Hematopoietic multipotent progenitor cell treated with erythropoietin and hydrocortisone succinate and interleukin-3 and kit ligand, for 17 days (in vitro differentiated cells): ENCODE measurements around the gene TMEM44.
A peak's percentile ranks its signal among the peaks of the same experiment; 100 is the strongest.

Experiments used
- DNase-seq: peaks from one replicate; pipeline ENCODE4 v3.0.0-alpha.2; 2015; ENCODE audit warnings: low spot score

TMEM44 gene

DNA sequence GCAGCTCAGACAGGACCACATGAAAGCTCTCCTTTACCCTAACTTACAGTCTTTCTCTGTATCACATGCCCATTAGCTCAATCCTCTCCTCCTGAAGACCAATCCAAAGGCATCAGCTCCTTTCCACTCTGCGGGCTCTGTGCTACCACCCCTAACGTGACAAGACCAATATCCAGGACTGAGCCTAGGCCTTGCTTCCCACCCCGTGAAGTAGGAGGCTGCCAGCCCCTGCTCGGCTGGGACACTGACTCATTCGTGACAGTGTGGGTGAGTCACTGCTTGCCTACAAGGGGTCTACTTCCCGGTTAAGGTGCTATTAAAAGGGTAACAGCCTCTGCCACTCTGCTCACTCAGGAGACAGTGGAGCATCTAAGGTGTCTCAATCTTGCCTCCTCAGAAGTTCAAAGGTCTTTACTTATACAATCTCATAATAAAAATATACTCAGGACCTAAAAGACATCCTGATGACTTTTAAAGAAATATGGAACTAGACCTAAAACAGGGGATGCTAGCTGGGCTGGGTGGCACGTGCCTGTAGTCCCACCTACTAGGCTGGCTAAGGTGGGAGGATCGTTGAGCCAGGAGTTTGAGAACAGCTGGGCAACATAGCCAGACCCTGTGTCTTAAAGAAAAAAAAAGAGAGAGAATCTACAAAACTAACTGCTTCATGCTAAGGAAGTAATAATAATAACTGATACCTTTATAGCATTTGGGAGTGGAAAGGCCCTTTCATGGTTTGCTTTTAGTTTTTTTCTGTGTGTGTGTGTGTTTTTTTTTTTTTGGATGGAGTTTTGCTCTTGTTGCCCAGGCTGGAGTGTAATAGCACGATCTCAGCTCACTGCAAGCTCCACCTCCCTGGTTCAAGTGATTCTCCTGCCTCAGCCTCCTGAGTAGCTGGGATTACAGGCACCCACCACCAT lies 55.0 kb downstream of the TMEM44 start:
- DNase-seq = no peak

DNA sequence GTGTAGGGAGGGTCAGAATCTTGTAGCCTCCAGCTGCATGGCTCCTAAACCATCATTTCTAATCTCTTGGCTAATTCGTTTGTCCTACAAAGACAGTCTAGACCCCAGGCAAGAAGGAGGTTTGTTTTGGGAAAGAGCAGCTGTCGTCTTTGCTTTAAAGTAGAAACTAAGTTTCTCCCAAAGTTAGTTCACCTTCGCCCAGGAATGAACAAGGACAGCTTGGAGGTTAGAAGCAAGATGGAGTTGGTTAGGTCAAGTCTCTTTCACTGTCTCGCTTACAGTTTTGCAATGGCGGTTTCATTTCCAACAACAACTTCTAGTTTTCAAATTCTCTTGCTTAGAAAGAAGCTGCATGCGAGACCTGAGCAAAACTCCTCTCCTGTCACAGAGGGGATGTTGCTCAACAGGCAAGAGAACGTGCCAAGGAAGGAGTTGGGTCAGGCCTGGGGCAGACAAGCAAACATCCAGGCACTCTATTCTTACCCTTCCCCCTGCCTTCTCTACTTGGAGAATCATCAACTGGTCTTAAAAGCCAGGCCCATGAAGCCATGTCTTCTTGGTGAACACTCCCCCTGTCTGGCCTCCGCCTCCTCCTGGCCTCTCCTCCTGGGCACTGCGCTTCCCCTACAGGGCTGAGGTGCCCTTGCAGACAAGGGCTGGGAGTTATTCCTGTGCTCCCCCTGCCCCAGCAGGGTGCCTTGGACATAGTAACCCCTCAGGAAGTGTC lies 57.6 kb downstream of the TMEM44 start:
- DNase-seq = no peak

DNA sequence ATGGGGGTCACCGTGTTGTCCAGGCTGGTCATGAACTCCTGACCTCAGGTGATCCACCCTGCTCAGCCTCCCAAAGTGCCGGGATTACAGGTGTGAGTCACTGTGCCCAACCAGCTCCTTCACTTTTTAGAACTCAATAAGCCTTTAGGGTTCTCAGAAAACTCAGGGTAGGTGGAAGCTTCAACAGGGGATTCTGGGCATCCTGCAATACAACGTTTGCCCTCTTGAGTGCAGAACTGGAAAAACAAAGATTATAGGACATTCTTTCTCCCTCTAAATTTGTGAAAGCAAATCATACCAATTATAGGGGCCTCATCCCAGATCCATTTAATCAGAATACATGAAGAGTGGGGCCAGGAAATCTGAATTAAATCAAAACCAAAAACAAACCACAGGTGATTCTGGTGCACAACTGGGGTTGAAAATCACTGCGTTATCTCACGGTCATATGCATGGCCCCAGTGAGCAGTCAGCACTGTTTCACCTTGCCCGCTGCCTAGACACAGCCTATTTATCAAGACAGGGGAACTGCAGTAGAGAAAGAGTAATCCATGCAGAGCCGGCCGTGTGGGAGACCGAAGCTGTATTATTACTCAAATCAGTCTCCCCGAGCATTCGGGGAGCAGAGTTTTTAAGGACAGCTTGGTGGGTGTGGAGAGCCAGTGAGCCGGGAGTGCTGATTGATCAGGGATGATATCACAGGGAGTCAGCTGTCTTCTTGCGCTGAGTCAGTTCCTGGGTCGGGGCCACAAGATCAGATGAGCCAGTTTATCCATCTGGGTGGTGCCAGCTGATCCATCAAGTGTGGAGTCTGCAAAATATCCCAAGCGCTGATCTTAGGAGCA lies 58.4 kb downstream of the TMEM44 start:
- DNase-seq = no peak

DNA sequence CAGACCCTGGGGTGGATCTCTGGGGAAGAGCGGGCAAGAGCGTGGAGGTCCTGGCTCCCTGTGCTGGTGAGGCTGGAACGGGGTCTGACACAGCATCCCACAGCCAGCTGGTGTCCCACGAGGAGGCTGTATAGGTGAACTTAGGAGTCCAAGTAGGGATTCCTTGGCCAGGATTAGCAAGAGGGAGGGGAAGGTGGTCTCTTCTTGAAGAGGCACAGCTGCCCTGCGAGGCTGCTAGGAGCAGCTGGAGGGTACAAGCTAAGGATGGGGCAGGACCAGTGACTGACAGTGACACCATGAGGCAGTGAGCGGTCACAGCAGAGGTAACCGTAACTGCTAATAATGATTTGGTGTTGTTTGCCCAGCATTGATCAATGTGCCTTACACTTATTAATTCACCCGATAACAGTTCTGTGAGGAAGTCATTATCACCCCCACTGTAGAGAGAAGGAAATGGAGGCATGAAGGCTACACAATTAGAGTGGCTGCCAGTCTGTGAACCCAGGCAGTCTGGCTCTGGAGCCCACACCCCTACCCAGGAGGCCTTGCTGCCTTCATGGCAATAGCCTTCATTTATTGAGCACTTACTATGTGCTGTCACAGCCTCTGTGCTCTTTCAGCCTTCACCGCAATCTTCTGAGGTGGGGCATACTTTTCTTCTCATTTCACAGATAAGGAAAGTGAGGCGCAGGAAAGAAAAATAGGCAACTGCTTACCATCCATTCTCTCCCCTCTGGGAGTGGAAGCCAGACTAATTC lies 59.4 kb downstream of the TMEM44 start:
- peak; percentile 41 for DNase-seq

GRCh38 chr3:194572944-194573491 lies 60.2 kb downstream of the TMEM44 start:
- DNase-seq = no peak

- peak; percentile 27 for DNase-seq
Observed at GRCh38 chr3:194572143-194572789, 61.0 kb downstream of the TMEM44 start.

GRCh38 chr3:194571491-194572142 lies 61.6 kb downstream of the TMEM44 start:
- DNase-seq = no peak

GRCh38 chr3:194570898-194571297 lies 62.3 kb downstream of the TMEM44 start:
- DNase-seq = no peak

GRCh38 chr3:194570235-194570634 lies 63.0 kb downstream of the TMEM44 start:
- DNase-seq = no peak

DNA sequence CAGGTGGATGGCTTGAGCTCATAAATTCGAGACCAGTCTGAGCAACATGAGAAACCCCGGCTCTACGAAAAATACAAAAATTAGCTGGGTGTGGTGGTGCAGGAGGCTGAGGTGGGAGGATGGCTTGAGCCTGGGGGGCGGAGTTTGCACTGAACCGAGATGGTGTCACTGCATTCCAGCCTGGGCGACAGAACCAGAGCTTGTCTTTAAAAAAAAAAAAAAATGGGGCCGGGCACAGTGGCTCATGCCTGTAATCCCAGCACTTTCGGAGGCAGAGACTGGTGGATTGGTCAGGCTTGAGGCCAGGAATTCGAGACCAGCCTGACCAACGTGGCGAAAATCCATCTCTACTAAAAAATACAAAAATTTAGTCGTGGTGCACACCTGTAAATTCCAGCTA lies 64.0 kb downstream of the TMEM44 start:
- no peak for DNase-seq

- DNase-seq = no peak
Observed at GRCh38 chr3:194565597-194566190, 67.5 kb downstream of the TMEM44 start.

- DNase-seq = no peak
Observed at GRCh38 chr3:194562986-194563385, 70.2 kb downstream of the TMEM44 start.

GRCh38 chr3:194561306-194561974 lies 71.8 kb downstream of the TMEM44 start:
- DNase-seq = no peak

DNA sequence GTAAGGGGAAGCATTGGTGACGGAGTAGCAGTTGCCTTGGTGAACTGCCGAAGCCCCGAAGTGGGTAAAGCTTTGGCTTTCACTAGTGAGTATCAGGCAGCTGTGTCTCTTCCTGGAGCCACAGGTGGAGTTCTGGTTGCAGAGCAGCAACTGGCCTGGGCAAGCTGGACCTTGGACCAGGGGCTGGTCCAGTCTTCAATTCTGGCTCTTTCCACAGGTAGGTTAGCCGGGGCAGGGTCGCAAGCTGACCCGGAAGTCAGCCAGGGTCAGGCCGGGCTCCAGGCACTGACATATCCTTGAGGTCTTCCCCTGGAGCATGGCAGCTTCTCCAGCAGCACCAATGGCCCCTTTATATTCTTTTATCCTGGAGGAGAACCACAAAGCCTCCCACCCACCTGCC lies 73.2 kb downstream of the TMEM44 start:
- no peak for DNase-seq

GRCh38 chr3:194559530-194559929 lies 73.7 kb downstream of the TMEM44 start:
- no peak for DNase-seq

DNA sequence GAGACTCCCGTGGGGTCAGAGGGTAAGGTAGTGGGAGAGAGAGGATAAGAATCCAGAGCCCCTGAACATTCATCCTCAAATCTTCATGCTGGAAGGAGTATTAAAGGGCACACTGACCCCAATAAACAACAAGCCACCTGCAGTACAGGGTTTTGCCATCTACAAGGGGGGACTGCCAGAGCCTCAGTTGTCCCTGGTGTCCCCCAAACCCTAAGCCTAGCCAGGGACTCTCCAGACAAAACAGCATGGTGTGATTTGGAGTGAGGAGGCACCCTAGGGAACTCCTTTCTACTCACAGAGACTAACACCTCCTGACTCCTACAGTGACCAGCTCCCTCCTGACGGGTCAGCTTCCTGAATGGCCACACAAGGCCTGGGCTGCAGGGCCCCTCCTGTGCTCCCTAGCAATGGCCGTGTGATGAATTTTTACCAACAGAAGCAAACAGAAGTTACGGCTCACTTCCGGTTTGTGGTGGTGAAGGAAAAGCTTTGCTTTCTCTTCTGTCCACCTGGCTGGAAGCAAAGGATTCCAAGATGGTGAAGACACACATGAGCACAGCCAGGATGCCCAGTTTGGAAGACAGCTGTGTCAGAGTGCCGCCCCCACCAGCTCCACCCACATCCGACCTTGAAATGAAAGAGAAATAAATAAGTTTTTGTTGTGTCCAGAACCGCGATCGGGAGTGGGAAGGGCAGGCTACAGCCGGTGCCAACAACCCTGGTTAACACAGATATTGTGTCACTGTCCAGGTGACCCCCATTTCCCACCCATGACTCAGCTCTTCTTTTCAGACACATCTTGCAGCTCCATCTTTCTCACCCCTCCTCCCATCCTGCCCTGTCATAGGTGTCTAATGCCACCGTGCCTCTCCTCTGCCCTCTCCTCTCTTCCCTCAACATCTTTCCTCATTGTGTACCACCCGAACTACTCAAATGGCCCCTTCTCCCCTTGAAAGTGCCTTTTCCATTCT lies 76.8 kb downstream of the TMEM44 start:
- DNase-seq = no peak

- no peak for DNase-seq
Observed at GRCh38 chr3:194555175-194556062, 77.8 kb downstream of the TMEM44 start.
